Osteoblast (primary cell): ENCODE data around the gene AGAP9. TPM values are rescaled to one million over a fixed set of nuclear protein-coding genes. Genes with fewer than 3 reads are reported as not detected.
"Not testable (repeated sequence)": the region's sequence is repeated elsewhere in the genome, so short reads cannot be mapped to it uniquely, and the experiment has no call there.

Source experiments
- DNase-seq: peaks from one replicate; pipeline ENCODE4 v3.0.0; 2011; ENCODE audit warnings: low spot score, mixed read lengths; ENCODE audit not compliant: insufficient read length; ENCODE audit errors: missing footprints
- H2AFZ ChIP-seq: 2 replicates; pipeline ENCODE4 v1.6.0; 2011; ENCODE audit warnings: mild to moderate bottlenecking, low read length
- H3K27ac ChIP-seq: 2 replicates; pipeline ENCODE4 v1.5.1; 2011; ENCODE audit warnings: mild to moderate bottlenecking, low read depth, low read length, moderate library complexity
- H3K27me3 ChIP-seq: 2 replicates; pipeline ENCODE4 v1.6.0; 2012; ENCODE audit warnings: mild to moderate bottlenecking, control low read depth, inconsistent platforms, low read length, moderate library complexity; ENCODE audit not compliant: insufficient read depth
- H3K36me3 ChIP-seq: 2 replicates; pipeline ENCODE4 v1.5.1; 2011; ENCODE audit warnings: mild to moderate bottlenecking, low read length, control low read depth, moderate library complexity; ENCODE audit not compliant: insufficient read depth
- H3K4me1 ChIP-seq: 2 replicates; pipeline ENCODE4 v1.5.1; 2011; ENCODE audit warnings: mild to moderate bottlenecking, low read length, control low read depth, moderate library complexity; ENCODE audit not compliant: insufficient read depth
- H3K4me2 ChIP-seq: 2 replicates; pipeline ENCODE4 v1.6.0; 2011; ENCODE audit warnings: mild to moderate bottlenecking, low read length; ENCODE audit not compliant: insufficient read depth
- H3K4me3 ChIP-seq: fragments of 200-600 bp; sonication (generic); 3 replicates; pipeline ENCODE4 v1.5.1; 2012; ENCODE audit warnings: mild to moderate bottlenecking, low read length, inconsistent platforms; ENCODE audit not compliant: insufficient read depth
- H3K79me2 ChIP-seq: 2 replicates; pipeline ENCODE4 v1.6.0; 2012; ENCODE audit warnings: mild to moderate bottlenecking, low read length, control low read depth, inconsistent platforms; ENCODE audit not compliant: insufficient read depth
- H3K9me3 ChIP-seq: 2 replicates; pipeline ENCODE4 v1.5.1; 2011; ENCODE audit warnings: low read depth, low read length, control low read depth
- H4K20me1 ChIP-seq: 2 replicates; pipeline ENCODE4 v1.6.0; 2012; ENCODE audit warnings: mild to moderate bottlenecking, low read length, control low read depth; ENCODE audit not compliant: insufficient read depth
- total RNA-seq: library from RNA; depleted of rRNA; stranded (reverse); fragments of >200 nt; gene quantifications from 2 replicates; pipeline ENCODE4 v1.2.3, GENCODE V29; 2012

Gene AGAP9
- total RNA-seq, 1 donor: 6.2 TPM

DNA sequence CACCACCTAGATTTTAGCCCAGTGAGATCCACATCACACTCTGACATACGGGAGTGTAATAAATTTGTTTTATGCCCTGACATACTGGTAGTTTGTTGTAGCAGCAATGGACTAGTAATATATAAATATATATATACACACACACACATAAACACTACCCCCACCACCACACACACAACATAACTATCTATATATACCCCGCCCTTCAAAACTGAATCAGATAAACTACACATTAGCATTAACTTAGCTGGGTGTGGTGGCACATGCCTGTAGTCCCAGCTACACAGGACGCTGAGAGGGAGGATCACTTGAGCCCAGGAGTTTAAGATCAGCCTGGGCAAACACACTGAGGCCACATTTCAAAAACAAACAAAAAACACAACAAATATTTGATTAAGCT lies 13.0 kb upstream of the AGAP9 start:
- H3K27ac ChIP-seq, H3K4me2 ChIP-seq, H3K27me3 ChIP-seq, DNase-seq, H3K4me3 ChIP-seq, H3K9me3 ChIP-seq, H3K36me3 ChIP-seq, H3K4me1 ChIP-seq, H2AFZ ChIP-seq, H3K79me2 ChIP-seq, H4K20me1 ChIP-seq: not testable (repeated sequence)

DNA sequence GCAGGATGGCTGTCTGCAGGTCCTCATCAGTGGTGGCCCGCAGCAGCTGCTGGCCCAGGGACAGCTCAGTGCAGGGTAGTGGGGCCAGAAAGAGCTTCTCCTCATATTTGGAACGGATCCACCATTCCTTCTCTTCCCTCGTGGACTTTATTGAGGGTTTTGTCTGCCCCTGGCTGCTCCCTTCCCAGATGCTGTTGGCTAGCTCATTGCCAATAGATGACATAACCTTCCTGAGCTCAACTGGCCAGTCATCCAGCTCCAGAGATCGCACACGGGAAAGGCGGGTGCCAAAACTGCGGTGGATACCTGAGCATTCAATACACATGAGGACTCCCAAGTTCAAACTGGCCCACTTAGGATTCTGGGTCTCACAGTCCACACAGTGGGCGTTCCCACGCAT lies 21.1 kb downstream of the AGAP9 start:
- DNase-seq, H3K27ac ChIP-seq, H3K79me2 ChIP-seq, H3K4me1 ChIP-seq, H3K4me2 ChIP-seq, H3K36me3 ChIP-seq, H3K4me3 ChIP-seq, H3K27me3 ChIP-seq, H2AFZ ChIP-seq, H4K20me1 ChIP-seq, H3K9me3 ChIP-seq: not testable (repeated sequence)

DNA sequence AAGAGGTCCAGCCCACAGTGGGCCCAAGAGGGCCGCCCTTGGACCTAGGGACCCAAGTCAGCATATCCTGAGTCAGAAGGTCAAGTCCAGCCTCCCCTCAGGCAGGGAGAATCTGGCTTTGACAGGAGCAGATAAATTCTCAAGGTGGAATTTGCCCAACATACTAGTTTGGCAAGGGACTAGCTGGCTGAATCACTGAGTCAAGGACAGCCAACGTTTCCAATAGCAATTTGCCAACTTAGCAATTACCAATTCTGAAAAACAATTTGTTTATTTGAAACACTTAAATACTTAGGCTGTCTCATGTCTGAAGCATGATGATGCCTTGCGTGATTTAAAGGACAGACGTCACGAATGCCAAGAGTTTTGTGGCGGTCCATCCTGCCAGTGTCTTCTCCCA lies 29.2 kb downstream of the AGAP9 start:
- not testable (repeated sequence) for H4K20me1 ChIP-seq, H3K36me3 ChIP-seq, H3K27me3 ChIP-seq, H3K4me1 ChIP-seq, H3K4me2 ChIP-seq, DNase-seq, H3K27ac ChIP-seq, H3K9me3 ChIP-seq, H2AFZ ChIP-seq, H3K4me3 ChIP-seq, H3K79me2 ChIP-seq

DNA sequence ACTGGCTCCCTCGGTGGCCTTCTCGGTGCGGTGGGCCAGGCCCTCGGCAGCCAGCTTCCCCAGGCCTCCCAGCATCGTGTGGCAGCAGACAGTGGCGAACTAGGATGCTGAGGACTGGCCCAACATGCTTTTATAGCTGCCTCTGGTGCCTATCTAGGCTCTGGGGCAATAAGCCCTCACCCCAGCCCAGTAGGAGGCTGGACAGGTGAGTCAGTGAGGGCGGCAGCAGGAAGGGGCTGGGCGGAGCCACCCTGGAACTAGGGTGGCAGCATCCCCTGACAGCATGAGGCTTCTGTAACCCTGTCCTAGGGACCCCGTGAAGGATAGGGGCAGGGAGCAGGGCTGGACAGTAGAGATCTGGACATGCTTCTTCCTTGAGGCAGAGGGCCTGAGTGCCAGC lies 31.8 kb downstream of the AGAP9 start, which contains the start of gene FAM25G:
Gene FAM25G, minus strand, starts transcription at position 101 of the 400 bp plus-strand sequence. Its CDS starts 26 bp downstream, at position 75.
- H3K9me3 ChIP-seq, H3K27ac ChIP-seq, H4K20me1 ChIP-seq, H3K4me1 ChIP-seq, H3K4me2 ChIP-seq, H3K4me3 ChIP-seq, DNase-seq, H3K27me3 ChIP-seq, H2AFZ ChIP-seq, H3K36me3 ChIP-seq, H3K79me2 ChIP-seq: not testable (repeated sequence)

DNA sequence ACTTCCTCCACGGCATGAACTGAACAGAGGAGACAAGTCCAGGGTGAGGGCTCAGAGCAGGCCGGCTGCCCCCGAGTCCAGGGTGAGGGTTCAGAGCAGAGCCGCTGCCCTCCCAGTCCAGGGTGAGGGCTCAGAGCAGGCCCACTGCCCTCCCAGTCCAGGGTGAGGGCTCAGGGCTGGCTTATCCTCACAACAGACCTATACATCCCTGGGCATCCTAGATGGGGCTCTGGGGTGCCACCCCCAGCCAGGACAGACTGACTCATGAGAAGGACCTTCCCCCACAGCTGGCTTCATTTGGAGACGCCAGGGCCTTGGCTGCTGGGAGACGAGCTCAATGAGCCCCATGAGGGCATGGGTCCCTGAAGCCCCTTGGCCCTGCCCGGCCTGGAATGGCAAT lies 33.8 kb downstream of the AGAP9 start:
- H3K27ac ChIP-seq, H3K4me2 ChIP-seq, H3K79me2 ChIP-seq, H2AFZ ChIP-seq, H3K9me3 ChIP-seq, H3K4me3 ChIP-seq, H4K20me1 ChIP-seq, H3K36me3 ChIP-seq, H3K27me3 ChIP-seq, H3K4me1 ChIP-seq, DNase-seq: not testable (repeated sequence)

DNA sequence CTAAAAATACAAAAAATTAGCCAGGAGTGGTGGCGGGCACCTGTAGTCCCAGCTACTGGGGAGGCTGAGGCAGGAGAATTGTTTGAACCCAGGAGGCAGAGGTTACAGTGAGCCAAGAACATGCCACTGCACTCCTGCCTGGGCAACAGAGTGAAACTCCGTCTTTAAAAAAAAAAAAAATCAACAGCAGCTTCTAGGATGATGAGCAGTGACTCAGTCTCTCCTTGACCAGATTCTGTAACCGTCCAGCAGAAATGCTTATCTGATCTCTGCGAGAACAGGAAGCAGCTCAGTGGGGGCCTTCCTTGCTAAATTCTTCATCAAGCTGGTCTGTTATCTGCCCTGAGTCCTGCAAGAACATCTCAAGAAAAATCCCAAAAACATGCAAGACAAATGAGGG lies 37.5 kb downstream of the AGAP9 start:
- H3K4me3 ChIP-seq, H3K4me2 ChIP-seq, H4K20me1 ChIP-seq, H3K27ac ChIP-seq, H3K9me3 ChIP-seq, H3K79me2 ChIP-seq, H2AFZ ChIP-seq, H3K4me1 ChIP-seq, DNase-seq, H3K27me3 ChIP-seq, H3K36me3 ChIP-seq: not testable (repeated sequence)

DNA sequence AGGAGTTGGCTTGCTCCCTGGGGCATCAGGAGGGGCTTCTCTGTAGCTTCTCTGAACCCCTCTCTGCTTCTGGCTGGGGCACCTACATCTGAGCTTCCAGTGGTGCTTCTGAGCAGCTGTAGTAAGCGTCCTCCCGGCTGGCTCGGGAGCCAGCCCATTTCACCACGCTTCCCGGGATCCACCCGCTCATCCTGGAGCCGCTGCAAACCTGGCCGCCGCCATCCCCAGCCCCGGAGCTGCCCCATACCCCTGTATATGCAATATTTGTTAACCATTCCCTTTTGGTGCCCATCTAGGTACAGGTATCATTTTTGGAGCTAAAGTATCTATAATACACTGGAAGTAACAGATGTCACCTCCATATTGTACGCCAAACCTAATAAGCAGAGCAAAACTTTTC lies 38.7 kb downstream of the AGAP9 start:
- DNase-seq, H2AFZ ChIP-seq, H3K4me3 ChIP-seq, H3K79me2 ChIP-seq, H3K4me1 ChIP-seq, H3K4me2 ChIP-seq, H3K27ac ChIP-seq, H3K36me3 ChIP-seq, H3K9me3 ChIP-seq, H4K20me1 ChIP-seq, H3K27me3 ChIP-seq: not testable (repeated sequence)

DNA sequence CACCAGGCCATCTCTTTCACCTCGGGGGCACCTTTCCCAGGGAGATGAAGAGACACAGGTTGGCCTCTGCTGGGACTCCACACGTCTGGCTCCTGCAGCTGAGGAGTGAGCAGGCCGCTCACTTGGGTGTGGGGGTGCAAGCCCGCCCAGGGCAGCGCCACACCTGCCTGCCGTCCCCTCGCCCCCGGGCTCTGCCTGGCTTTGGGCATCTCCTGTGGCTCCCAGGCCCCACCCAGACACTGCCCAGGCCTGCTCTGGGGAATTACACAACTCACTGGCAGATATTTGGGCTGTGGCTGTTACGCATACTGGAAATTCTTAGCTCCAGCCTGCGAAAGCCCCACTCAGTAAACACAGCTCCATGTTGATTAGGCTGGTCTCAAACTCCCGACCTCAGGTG lies 39.5 kb downstream of the AGAP9 start, which contains the start of gene ANXA8:
Gene ANXA8, minus strand, starts transcription at position 193 of the 400 bp plus-strand sequence. Its CDS starts 182 bp downstream, at position 11.
- H3K4me3 ChIP-seq, H3K27me3 ChIP-seq, DNase-seq: not testable (repeated sequence)

DNA sequence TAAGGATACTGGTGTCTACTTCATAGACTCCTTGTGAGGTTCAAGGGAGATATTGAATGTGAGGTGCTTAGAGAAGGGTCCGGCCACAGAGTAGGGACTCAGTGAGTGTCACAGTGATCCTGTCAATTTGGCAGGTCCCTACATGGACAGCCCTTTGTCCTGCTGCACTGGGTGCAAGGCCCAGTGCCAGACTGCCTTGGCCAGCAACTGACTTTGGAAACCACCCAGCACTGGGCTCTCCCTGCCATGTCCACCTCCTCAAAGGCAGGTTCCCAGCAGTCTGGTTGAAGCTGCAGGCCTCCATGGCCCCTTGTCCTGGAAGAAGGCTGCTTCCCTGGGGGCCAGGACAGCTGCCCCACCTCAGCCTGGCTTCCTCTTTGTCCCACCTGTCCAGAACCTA lies 41.1 kb downstream of the AGAP9 start:
- not testable (repeated sequence) for H3K9me3 ChIP-seq, DNase-seq, H3K27ac ChIP-seq, H2AFZ ChIP-seq, H4K20me1 ChIP-seq, H3K36me3 ChIP-seq, H3K4me1 ChIP-seq, H3K27me3 ChIP-seq, H3K79me2 ChIP-seq, H3K4me2 ChIP-seq, H3K4me3 ChIP-seq

More for the DNA sequence above, 39.5 kb downstream of the AGAP9 start, which contains the start of gene ANXA8:
- not testable (repeated sequence) for H3K9me3 ChIP-seq, H3K4me2 ChIP-seq, H3K36me3 ChIP-seq, H4K20me1 ChIP-seq, H3K27ac ChIP-seq, H3K4me1 ChIP-seq, H2AFZ ChIP-seq, H3K79me2 ChIP-seq
